ENCODE results near the gene EIF4G1.

Gene EIF4G1

GRCh38 chr3:184333190-184333589, 18.8 kb downstream of the EIF4G1 start:
- TF ChIP-seq, protein P1, sequence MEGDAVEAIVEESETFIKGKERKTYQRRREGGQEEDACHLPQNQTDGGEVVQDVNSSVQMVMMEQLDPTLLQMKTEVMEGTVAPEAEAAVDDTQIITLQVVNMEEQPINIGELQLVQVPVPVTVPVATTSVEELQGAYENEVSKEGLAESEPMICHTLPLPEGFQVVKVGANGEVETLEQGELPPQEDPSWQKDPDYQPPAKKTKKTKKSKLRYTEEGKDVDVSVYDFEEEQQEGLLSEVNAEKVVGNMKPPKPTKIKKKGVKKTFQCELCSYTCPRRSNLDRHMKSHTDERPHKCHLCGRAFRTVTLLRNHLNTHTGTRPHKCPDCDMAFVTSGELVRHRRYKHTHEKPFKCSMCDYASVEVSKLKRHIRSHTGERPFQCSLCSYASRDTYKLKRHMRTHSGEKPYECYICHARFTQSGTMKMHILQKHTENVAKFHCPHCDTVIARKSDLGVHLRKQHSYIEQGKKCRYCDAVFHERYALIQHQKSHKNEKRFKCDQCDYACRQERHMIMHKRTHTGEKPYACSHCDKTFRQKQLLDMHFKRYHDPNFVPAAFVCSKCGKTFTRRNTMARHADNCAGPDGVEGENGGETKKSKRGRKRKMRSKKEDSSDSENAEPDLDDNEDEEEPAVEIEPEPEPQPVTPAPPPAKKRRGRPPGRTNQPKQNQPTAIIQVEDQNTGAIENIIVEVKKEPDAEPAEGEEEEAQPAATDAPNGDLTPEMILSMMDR (IDR thresholded peaks at IDR 0.05; ENCODE audit: control extremely low read depth, extremely low read depth, low read depth, missing control alignments): no peak
- ChIA-PET CTCF (no interaction called here), POLR2A (no interaction called here)
- DNase-seq (ENCODE audit: extremely low spot score): no peak

DNA sequence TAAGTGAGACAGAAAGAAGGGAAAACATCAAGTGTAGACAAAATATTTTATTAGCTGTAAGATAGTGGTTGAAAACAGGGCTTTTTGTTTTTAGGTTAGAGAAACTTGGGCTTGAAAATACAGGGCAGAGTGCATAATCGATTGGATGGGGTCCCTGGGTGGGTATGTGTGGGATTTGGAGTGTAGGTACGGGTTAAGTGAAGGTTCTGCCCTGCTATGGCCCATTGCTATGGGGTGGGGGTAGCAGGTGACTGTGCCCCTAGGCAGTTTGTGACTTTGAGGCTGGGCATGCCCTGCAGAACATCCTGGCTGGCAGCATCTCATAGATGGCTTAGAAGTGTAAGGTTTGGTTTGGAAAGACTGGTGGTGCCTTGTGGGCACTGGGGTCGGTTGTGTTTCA, 19.3 kb downstream of the EIF4G1 start:
- POLR2A ChIA-PET: no interaction called here

GRCh38 chr3:184334470-184335158, 20.2 kb downstream of the EIF4G1 start:
- DNase-seq (ENCODE audit: extremely low spot score): no peak
- ChIA-PET CTCF (no interaction called here), POLR2A (no interaction called here)
- TF ChIP-seq, protein P1 (IDR thresholded peaks at IDR 0.05; ENCODE audit: control extremely low read depth, extremely low read depth, low read depth, missing control alignments): no peak

More for the DNA sequence above, 19.3 kb downstream of the EIF4G1 start:
- CTCF ChIA-PET: no interaction called here
- TF ChIP-seq, protein P1 (IDR thresholded peaks at IDR 0.05; ENCODE audit: control extremely low read depth, extremely low read depth, low read depth, missing control alignments): no peak
- no peak for DNase-seq (ENCODE audit: extremely low spot score)

GRCh38 chr3:184335291-184335660, 20.9 kb downstream of the EIF4G1 start:
- DNase-seq (ENCODE audit: extremely low spot score): no peak
- POLR2A ChIA-PET: interaction anchor here (0.6 kb wide), 1 partner anchor 20 kb away, joined by 3 read pairs; no protein-coding TSS in a partner anchor

GRCh38 chr3:184335661-184336546, 21.5 kb downstream of the EIF4G1 start:
- POLR2A ChIA-PET: interaction anchor here (0.6 to 1.4 kb wide), 3 partner anchors 10 to 185 kb away, joined by 3 to 11 read pairs (median 5); no protein-coding TSS in a partner anchor
- peak; percentile 89 for DNase-seq (ENCODE audit: extremely low spot score)
- CTCF ChIA-PET: interaction anchor here (0.6 to 0.9 kb wide), 2 partner anchors 19 to 20 kb away, joined by 3 read pairs; no protein-coding TSS in a partner anchor
- TF ChIP-seq, protein P1 (IDR thresholded peaks at IDR 0.05; ENCODE audit: control extremely low read depth, extremely low read depth, low read depth, missing control alignments): peak; percentile 7

More at GRCh38 chr3:184335291-184335660, 20.9 kb downstream of the EIF4G1 start:
- CTCF ChIA-PET: interaction anchor here (0.6 to 0.9 kb wide), 2 partner anchors 19 to 20 kb away, joined by 3 read pairs; no protein-coding TSS in a partner anchor
- TF ChIP-seq, protein P1 (IDR thresholded peaks at IDR 0.05; ENCODE audit: control extremely low read depth, extremely low read depth, low read depth, missing control alignments): no peak
